AG04450 (cell line): ENCODE results near the gene CA6. TPM values are rescaled to one million over a fixed set of nuclear protein-coding genes. Genes with fewer than 3 reads are reported as not detected.

ENCODE experiments used
- CTCF ChIA-PET: fragments of 300-600, 350-600 bp; formaldehyde crosslinking; extraction: SDS; loops from one replicate; lab custom pipeline; 2022; ENCODE audit warnings: antibody characterized with exemption, inconsistent platforms; lab: Charles Lee
- POLR2A ChIA-PET: fragments of 350-600 bp; formaldehyde crosslinking; extraction: SDS; loops from one replicate; lab custom pipeline; 2021; ENCODE audit warnings: antibody characterized with exemption, inconsistent platforms; lab: Yijun Ruan, JAX
- DNase-seq: peaks from one replicate; pipeline ENCODE4 v3.0.0-alpha.2; 2011; ENCODE audit warnings: low read depth, low spot score
- H3K27ac ChIP-seq: one replicate; pipeline ENCODE4 v1.5.1; 2012; ENCODE audit warnings: low read depth, low read length, control low read depth
- H3K27me3 ChIP-seq: one replicate; pipeline ENCODE4 v1.6.0; 2012; ENCODE audit warnings: low read length; ENCODE audit not compliant: control insufficient read depth, insufficient read depth
- H3K4me3 ChIP-seq: 2 replicates; pipeline ENCODE4 v1.5.1; 2011; ENCODE audit warnings: mild to moderate bottlenecking, low read depth, low read length, control low read depth
- H3K9me3 ChIP-seq: 2 replicates; pipeline ENCODE4 v1.5.1; 2012; ENCODE audit warnings: low read length; ENCODE audit not compliant: control insufficient read depth, insufficient read depth
- CTCF ChIP-seq: IDR thresholded peaks from 2 replicates; pipeline ENCODE4 v1.5.1; 2011; ENCODE audit warnings: low read depth, low read length, control low read depth, inconsistent platforms
- polyA plus RNA-seq: library from polyadenylated mRNA; depleted of rRNA; stranded (reverse); fragments of >200 nt; gene quantifications from 2 replicates; pipeline ENCODE4 v1.2.3, GENCODE V29; 2011

Gene CA6
- polyA plus RNA-seq, 1 experiment, result not detected

GRCh38 chr1:8938232-8938999 lies 7.3 kb upstream of the CA6 start:
- ChIA-PET POLR2A (no interaction called here), CTCF (interaction anchor here (1.1 to 2.3 kb wide), 4 partner anchors 20 to 67 kb away, joined by 3 to 7 read pairs (median 4); no protein-coding TSS in a partner anchor)
- no peak for TF ChIP-seq CTCF
- no peak overlapping the region for H3K4me3 ChIP-seq
- no peak overlapping the region for H3K27ac ChIP-seq
- H3K9me3 ChIP-seq, result peaks cover 3% of the 10 kb centered on the region; the same call in 1 of the 2 replicates
- no peak for DNase-seq
- H3K27me3 ChIP-seq, result peaks cover 2% of the 10 kb centered on the region

GRCh38 chr1:8939000-8939265 lies 6.7 kb upstream of the CA6 start:
- CTCF ChIA-PET, result interaction anchor here (1.1 to 2.3 kb wide), 3 partner anchors 20 to 66 kb away, joined by 3 to 7 read pairs (median 5); no protein-coding TSS in a partner anchor
- peaks cover 3% of the 10 kb centered on the region; the same call in 1 of the 2 replicates for H3K9me3 ChIP-seq
- no peak for DNase-seq
- H3K4me3 ChIP-seq, result no peak overlapping the region
- no peaks in the 10 kb centered on the region for H3K27me3 ChIP-seq
- POLR2A ChIA-PET, result no interaction called here
- no peak for TF ChIP-seq CTCF
- H3K27ac ChIP-seq, result no peak overlapping the region

GRCh38 chr1:8939362-8939995 lies 6.2 kb upstream of the CA6 start:
- H3K9me3 ChIP-seq, result peaks cover 3% of the 10 kb centered on the region; the same call in 1 of the 2 replicates
- no peaks in the 10 kb centered on the region for H3K27me3 ChIP-seq
- ChIA-PET POLR2A (no interaction called here), CTCF (interaction anchor here (1.1 to 2.3 kb wide), 3 partner anchors 21 to 66 kb away, joined by 3 to 7 read pairs (median 5); no protein-coding TSS in a partner anchor)
- H3K27ac ChIP-seq, result no peak overlapping the region
- TF ChIP-seq CTCF, result no peak
- DNase-seq, result no peak
- H3K4me3 ChIP-seq, result no peak overlapping the region

- no peak for TF ChIP-seq CTCF
- ChIA-PET CTCF (interaction anchor here (0.6 to 4.0 kb wide), 4 partner anchors 14 to 167 kb away, joined by 3 to 32 read pairs (median 7); no protein-coding TSS in a partner anchor), POLR2A (no interaction called here)
- DNase-seq, result peak; percentile 61
- Histone ChIP-seq H3K9me3 (peaks cover 3% of the 10 kb centered on the region; the same call in 1 of the 2 replicates), H3K27ac (no peak overlapping the region), H3K27me3 (no peaks in the 10 kb centered on the region), H3K4me3 (no peak overlapping the region)
These were observed 3.8 kb upstream of the CA6 start for GRCh38 chr1:8941906-8942305.
